NB4 (cell line): ENCODE measurements around the gene AIRE.

Experiments
- DNase-seq: peaks from one replicate; pipeline ENCODE4 v3.0.0; 2010; ENCODE audit warnings: low read depth
- H3K4me3 ChIP-seq: one replicate; pipeline ENCODE4 v1.5.1; 2011; ENCODE audit warnings: mild to moderate bottlenecking, low read depth, low read length, moderate library complexity
- CTCF ChIP-seq: IDR thresholded peaks from one replicate; pipeline ENCODE4 v1.5.1; 2012; ENCODE audit warnings: low read depth, low read length
- MAX ChIP-seq: IDR thresholded peaks from 2 replicates; pipeline ENCODE4 v1.6.1; 2011; ENCODE audit warnings: low read depth, low read length
- MYC ChIP-seq: IDR thresholded peaks from 2 replicates; pipeline ENCODE4 v1.6.1; 2011; ENCODE audit warnings: low read depth, low read length
- POLR2A ChIP-seq: IDR thresholded peaks from 2 replicates; pipeline ENCODE4 v1.6.1; 2011; ENCODE audit warnings: mild to moderate bottlenecking; ENCODE audit not compliant: insufficient read length; ENCODE audit errors: extremely low read depth

The AIRE gene

GRCh38 chr21:44297525-44298290, 12.0 kb downstream of the AIRE start:
- TF ChIP-seq CTCF (peak; percentile 87), POLR2A (no peak), MYC (no peak)
- H3K4me3 ChIP-seq, result no peak overlapping the region
- DNase-seq, result peak; percentile 87

- no peak for TF ChIP-seq MYC
- no peak for TF ChIP-seq MAX
- TF ChIP-seq CTCF, result no peak
- TF ChIP-seq POLR2A, result no peak
- DNase-seq, result no peak
- H3K4me3 ChIP-seq, result no peak overlapping the region
Measured at GRCh38 chr21:44298301-44298700, 12.6 kb downstream of the AIRE start.

- peak overlapping the region; percentile 67 for H3K4me3 ChIP-seq
- TF ChIP-seq POLR2A (no peak), MYC (no peak), CTCF (no peak), MAX (no peak)
- no peak for DNase-seq
Measured at GRCh38 chr21:44299085-44299457, 13.4 kb downstream of the AIRE start.

- peak within 1 kb of the TSS; percentile 69 for H3K4me3 ChIP-seq
- TF ChIP-seq MYC (peak; percentile 43; the same call in 1 of the 2 replicates), MAX (no peak; the same call in 1 of the 2 replicates), CTCF (no peak), POLR2A (peak; percentile 52)
- DNase-seq, result peak; percentile 96
Measured at GRCh38 chr21:44299458-44300261, 14.0 kb downstream of the AIRE start, which contains the start of gene PFKL. TSS of gene PFKL (plus strand) at chr21:44300053. CDS start at chr21:44300106, 53 bp downstream.

GRCh38 chr21:44300262-44300959, 14.7 kb downstream of the AIRE start:
- DNase-seq, result peak; percentile 72
- H3K4me3 ChIP-seq, result peak overlapping the region; percentile 69
- peak; percentile 31 for TF ChIP-seq MAX
- TF ChIP-seq CTCF, result no peak
- no peak for TF ChIP-seq POLR2A
- peak; percentile 11; the same call in 1 of the 2 replicates for TF ChIP-seq MYC
